T-helper 9 cell (primary cell): ENCODE results near the gene RPP40.
"Not testable (repeated sequence)": the region's sequence is repeated elsewhere in the genome, so short reads cannot be mapped to it uniquely, and the experiment has no call there.

Source experiments
- DNase-seq: peaks from one replicate; pipeline ENCODE4 v3.0.0-alpha.2; 2020

Gene RPP40

DNA sequence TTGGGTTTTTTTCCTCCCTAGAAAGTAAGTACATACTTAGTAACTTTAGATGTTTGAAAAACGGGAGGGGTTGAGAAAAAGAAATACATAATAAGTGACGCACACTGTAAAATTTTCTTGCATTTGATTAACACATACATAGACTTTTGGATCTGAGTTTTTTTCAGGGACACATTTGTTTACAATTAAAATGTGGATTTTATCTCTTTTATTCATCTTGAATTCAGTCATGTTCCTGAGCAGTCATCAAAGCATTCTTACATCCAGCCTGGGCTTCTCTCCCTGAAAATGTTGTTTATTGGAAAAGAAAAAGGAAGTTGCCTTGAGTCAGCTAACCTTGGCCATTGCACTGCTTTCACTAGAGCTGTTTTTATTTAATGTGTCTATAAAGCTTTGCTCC is 8.7 kb upstream of the RPP40 start:
- DNase-seq: no peak

- DNase-seq: no peak
Measured at GRCh38 chr6:5011346-5011745, 7.5 kb upstream of the RPP40 start.

DNA sequence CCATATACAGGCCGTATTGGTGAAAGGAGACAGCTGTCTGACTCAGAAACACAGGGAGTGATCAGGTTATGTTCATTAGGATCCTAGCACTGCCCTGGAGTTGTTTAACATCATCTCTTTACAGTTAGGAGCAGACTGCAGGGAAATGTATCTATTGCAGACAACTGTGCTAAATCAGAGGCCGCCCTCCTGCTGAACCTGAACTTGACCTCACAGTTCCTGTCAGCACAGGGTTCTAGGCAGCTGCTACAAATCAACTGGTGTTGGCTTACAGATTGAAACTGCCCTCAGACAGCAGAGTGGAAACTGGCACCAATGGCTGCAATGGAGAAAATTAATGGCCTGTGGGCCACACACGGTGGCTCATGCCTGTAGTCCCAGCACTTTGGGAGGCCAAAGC is 3.7 kb upstream of the RPP40 start:
- DNase-seq: no peak

GRCh38 chr6:5006222-5006621 is 2.4 kb upstream of the RPP40 start:
- no peak for DNase-seq

DNA sequence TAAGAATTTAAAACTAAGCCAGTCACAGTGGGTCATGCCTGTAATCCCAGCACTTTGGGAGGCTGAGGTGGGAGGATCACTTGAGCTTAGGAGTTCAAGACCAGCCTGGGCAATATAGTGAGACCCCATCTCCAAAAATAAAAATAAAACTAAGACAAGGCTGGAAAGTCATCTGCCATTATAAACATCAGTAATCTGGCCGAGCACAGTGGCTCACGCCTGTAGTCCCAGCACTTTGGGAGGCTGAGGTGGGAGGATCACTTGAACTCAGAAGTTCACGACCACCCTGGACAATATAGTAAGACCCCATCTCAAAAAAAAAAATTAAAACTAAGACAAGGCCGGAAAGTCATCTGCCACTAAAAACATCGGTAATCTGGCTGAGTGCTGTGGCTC is 1.2 kb upstream of the RPP40 start:
- not testable (repeated sequence) for DNase-seq

- DNase-seq: no peak
Measured at GRCh38 chr6:5004373-5005037, 668 bp upstream of the RPP40 start.

GRCh38 chr6:4999586-4999985 is 4.3 kb downstream of the RPP40 start:
- no peak for DNase-seq

GRCh38 chr6:4997862-4998261 is 6.0 kb downstream of the RPP40 start:
- no peak for DNase-seq

GRCh38 chr6:4994741-4995140 is 9.1 kb downstream of the RPP40 start:
- no peak for DNase-seq

DNA sequence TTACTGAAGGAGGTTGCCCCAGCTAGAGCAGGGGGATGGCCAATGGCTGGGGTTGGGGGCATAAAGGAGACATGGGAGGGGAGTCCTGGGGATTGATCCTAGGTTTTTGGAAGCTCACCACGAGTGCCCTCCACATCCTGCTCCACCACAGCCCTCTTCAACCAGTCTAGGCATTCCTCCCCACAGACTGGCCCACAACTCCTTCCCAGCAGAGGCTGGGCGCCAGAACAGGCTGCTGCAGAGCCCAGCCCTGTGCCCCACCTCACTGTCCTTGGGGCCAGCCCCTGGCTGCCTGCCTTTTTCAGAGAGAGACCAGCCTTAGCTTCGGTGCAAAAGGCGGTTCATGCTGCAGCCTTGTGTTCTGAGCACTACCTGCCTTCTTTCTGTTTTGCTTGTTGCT is 16.4 kb downstream of the RPP40 start:
- DNase-seq: no peak

- DNase-seq: no peak
Measured at GRCh38 chr6:4986999-4987398, 16.8 kb downstream of the RPP40 start.

- DNase-seq: no peak
Measured at GRCh38 chr6:4983322-4983721, 20.5 kb downstream of the RPP40 start.

GRCh38 chr6:4981761-4982160 is 22.1 kb downstream of the RPP40 start:
- DNase-seq: no peak

DNA sequence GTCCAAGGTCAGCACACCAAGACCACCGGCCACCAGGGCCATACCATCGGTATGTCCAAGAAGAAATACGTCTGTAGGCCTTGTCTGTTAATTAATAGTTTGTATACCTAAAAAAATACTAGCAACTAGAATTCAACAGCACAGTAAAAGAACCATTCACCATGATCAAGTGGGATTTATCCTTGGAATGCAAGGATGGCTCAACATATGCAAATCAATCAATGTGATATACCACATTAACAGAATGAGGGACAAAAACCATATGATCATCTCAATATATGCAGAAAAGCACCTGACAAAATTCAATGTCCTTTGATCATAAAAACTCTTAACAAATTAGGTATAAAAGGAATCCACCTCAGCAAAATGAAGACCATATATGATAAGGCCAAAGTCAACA is 24.4 kb downstream of the RPP40 start:
- no peak for DNase-seq

DNA sequence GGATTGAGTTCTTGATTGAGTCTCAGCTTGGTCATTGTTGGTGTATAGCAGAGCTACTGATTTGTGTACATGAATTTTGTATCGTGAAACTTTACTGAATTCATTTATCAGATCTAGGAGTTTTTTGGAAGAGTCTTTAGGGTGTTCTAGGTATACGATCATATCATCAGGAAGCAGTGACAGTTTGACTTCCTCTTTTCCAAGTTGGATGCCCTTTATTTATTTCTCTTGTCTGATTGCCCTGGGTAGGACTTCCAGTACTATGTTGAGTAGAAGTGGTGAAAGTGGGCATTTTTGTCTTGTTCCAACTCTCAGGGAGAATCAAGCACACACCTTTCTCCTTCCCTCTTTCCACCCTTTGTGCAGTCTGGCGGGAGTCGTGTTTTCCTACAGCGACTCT is 26.4 kb downstream of the RPP40 start:
- DNase-seq: no peak

- no peak for DNase-seq
Measured at GRCh38 chr6:4975506-4975905, 28.3 kb downstream of the RPP40 start.

DNA sequence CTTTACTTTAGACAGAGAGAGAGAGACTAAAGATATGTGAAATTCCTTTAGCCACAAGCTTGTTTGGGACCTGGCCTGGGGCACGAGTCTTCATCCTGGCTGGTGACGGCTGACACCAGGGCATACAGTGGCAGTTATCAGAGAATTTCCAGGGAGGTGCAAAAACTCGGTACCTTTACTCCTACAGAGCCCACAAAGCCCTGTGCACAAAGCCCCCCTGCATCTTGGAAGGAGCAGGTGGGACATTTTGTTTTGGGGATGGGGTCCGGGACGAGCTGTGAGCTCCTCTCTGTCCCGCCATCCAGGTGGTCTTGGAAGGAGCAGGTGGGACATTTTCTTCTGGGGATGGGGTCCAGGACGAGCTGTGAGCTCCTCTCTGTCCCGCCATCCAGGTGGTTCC is 28.9 kb downstream of the RPP40 start:
- DNase-seq: no peak

GRCh38 chr6:4973982-4974745 is 29.7 kb downstream of the RPP40 start:
- DNase-seq: no peak

- DNase-seq: no peak
Measured at GRCh38 chr6:4973415-4973814, 30.4 kb downstream of the RPP40 start.

GRCh38 chr6:4972438-4972837 is 31.4 kb downstream of the RPP40 start:
- DNase-seq: no peak

DNA sequence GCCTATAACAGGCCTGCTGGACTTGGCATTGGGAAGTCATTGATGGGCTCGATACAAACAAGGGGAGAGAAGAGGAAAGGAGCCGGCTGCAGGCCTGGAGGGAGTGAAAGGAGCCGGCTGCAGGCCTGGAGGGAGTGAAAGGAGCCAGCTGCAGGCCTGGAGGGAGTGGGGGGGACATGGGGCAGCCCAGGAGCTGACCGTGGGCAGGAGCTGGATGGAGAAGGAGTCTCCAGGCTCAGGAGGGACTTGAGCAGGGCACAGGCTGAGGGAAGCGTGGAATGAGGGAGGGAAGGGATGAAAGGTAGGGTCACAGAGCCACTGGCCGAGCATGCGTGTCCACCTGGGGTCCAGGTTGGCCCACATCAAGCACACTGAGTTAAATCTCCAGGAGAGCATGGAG is 32.0 kb downstream of the RPP40 start:
- DNase-seq: no peak

DNA sequence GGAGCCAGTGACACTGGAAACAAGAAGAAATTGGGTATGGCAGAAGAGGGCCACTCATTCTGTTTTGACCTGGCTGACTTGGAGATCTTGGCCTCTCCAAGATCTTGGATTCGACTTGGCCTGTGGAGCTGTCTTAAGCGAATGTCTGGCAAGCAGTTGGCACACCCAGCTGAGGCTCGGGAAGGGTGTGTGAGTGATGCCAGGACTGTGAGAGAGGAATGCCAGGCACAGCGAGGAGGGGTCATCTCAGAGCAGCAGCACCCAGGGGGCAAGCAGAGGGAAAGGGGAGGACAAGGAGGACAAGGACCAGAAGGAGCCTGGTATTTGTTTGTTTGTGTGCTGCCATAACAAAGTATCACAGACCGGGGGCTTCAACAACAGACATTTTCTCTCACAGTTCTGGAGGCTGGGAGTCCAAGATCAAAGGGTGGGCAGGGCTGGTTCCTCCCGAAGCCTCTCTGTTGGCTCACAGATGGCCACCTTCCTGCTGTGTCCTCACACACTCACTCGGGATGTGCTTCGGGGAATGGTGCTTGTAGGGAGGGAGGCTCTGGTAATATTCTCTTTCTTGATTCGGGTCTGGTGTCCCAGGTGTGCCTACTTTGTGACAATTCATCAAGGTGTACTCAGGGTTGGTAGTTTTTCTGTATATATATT is 33.0 kb downstream of the RPP40 start:
- DNase-seq: no peak

DNA sequence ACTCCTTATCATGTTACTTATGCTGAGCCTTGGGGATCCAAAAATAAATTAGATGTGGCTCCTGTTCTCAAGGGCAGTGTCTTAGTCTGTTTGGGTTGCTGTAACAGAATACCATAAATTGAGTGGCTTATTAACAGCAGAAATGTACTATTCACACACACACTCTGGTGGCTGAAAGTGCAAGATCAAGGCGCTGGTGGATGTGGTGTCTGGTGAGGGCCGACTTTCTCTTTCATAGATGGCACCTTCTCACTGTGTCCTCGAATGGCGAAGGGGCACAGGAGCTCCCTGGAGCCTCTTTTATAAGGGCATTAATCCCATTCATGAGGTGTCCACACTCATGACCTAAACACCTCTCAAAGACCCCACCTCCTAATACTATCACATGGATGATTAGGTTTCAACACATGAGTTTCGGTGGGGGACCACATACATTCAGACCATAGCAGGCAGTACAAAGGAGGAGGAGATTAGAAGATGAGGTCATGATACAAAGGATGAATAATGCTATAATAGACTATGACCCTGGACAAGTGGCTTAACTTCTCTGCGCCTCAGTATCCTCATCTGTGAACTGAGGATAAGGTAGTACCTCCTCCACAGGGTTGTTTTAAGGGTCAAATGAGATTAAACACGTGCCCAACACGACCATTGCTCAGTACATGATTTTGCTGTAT is 34.1 kb downstream of the RPP40 start:
- no peak for DNase-seq
